IPS-11a (cell line): ENCODE results near the gene CCN5.
"Not testable (repeated sequence)": the region's sequence is repeated elsewhere in the genome, so short reads cannot be mapped to it uniquely, and the experiment has no call there.

Source experiments
- H3K4me3 ChIP-seq: one replicate; pipeline ENCODE4 v1.5.1; 2013; ENCODE audit warnings: low read depth, low read length, control low read depth

The CCN5 gene

DNA sequence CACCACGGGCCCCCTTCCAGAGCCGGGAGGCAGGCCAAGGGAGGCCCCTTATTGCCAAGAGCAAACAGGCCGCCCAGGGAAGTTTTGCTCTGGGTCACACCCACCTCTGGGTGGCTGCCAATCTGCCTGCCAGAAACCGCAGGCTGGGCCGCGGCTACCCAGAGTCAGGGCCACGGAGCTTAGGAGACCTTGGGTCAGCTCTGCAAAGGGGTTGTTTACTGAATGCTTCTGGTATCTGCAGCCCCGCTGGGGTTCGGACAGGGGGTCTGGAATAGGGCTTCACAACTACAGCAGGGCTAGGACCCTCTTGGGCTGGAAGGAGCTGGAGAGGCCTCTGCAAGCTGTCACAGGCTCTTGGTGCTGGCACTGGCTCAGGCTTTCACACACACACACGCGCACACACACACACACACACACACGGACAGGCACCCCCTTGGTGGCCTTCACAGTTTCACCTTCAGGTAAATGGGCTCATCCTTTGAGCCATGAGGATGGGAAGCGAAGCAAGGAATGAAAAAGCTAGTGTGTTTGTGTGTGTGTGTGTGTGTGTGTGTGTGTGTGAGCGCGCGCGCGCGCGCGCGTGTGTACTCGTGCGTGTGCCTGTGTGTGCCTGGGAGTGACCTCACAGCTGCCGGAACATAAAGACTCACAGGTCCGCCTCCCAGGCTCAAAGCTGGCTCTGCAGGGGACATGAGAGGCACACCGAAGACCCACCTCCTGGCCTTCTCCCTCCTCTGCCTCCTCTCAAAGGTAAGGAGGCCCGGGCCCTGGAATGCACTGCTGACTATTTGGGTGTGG is at the start of gene CCN5:
Gene CCN5 (plus strand): TSS at position 669 of the 798 bp plus-strand sequence. CDS start 22 bp downstream, at position 691.
- no peak within 1 kb of the TSS for H3K4me3 ChIP-seq

DNA sequence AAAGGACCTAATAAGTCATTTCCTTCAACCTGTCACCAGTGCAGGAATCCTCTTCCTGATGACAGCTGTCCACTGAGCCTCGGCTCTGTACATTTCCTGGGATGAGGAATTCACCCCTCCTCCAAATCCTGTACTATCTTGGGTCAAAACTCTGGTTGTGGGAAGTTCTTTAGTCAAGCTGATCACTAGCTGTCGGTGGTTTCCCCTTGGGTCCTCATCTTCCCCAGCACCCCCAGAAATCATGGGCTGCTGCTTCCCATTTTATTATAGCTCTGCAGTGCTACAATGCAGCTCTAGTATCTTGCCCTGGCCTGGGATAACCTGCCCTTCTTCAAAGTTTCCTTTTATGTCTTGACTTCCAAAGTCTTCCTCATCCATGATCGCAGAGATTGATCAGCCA is 49.1 kb upstream of the CCN5 start:
- no peak overlapping the region for H3K4me3 ChIP-seq

- H3K4me3 ChIP-seq, result not testable (repeated sequence)
These were observed 44.3 kb upstream of the CCN5 start for GRCh38 chr20:44670851-44671250.

DNA sequence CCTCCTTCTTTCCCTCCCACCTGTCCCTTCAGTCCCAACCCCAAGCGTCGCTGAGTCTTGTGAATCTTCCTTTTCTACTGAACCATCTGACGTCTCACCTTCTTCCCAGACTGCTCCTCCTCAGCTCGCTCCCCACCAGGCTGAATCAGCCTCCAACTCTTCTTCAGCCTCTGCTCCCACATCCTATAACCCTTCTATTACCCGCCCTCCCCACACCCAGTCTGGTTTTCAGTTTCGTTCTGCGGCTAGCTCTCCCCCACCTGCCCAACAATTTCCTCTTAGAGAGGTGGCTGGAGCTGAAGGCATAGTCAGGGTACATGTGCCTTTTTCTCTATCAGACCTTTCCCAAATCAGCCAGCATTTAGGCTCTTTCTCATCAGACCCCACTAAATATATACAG is 43.6 kb upstream of the CCN5 start:
- not testable (repeated sequence) for H3K4me3 ChIP-seq

DNA sequence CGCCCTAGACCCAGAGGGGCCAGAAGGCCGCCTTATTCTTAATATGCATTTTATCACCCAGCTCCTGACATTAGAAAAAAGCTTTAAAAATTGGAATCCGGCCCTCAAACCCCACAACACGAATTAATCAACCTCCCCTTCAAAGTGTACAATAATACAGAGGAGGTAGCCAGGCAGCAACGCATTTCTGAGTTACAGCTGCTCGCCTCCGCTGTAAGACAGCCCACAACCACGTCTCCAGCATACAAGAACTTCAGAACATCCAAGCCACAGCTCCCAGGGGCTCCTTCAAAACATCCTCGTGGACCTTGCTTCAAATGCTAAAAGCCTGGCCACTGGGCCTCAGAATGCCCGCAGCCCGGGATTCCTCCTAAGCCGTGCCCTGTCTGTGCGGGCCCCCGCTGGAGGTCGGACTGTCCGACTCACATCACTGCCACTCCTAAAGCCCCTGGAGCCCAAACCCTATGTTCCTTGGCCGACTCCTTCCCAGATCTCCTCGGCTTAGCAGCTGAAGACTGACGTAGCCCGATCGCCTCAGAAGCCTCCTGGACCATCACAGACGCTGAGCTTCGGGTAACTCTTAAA is 42.8 kb upstream of the CCN5 start:
- not testable (repeated sequence) for H3K4me3 ChIP-seq

GRCh38 chr20:44678242-44678641 is 36.9 kb upstream of the CCN5 start:
- no peak overlapping the region for H3K4me3 ChIP-seq

- H3K4me3 ChIP-seq, result no peak overlapping the region
These were observed 36.1 kb upstream of the CCN5 start for GRCh38 chr20:44678990-44679611.

DNA sequence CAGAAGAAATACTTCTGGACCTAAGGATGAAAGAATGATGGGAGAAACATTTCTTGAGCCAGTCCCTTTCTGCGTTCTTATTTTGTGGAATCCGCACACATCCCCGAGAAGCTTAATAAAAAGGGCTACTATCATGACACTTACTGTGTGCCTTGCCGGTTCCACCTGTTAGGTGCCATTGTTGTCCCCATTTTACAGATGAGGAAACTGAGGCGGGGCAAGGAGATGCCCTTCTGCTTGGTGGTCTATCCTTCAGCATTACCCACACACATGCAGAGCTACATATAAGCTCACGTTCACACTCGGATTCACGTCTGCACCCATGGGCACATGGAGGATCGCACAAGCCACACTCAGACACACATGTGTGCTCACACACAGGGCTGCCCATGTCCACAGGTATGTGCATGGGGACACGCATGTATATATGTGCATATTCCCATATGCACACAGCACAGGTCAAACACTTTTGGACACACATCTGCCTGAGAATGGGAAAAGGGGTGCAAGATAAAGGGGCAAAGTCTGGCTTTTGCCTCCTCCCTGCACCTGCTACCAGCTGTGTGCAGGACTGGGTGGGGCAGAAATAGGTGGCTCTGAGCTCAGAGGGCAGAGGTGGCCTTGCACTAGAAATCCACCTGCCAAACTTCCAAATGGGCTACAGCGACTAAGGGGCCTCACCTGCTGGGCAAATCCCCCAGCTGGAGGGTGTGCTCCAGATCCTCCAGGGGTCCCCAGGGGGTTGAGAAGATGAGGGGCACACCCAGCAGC is 33.2 kb upstream of the CCN5 start:
- no peak overlapping the region for H3K4me3 ChIP-seq

DNA sequence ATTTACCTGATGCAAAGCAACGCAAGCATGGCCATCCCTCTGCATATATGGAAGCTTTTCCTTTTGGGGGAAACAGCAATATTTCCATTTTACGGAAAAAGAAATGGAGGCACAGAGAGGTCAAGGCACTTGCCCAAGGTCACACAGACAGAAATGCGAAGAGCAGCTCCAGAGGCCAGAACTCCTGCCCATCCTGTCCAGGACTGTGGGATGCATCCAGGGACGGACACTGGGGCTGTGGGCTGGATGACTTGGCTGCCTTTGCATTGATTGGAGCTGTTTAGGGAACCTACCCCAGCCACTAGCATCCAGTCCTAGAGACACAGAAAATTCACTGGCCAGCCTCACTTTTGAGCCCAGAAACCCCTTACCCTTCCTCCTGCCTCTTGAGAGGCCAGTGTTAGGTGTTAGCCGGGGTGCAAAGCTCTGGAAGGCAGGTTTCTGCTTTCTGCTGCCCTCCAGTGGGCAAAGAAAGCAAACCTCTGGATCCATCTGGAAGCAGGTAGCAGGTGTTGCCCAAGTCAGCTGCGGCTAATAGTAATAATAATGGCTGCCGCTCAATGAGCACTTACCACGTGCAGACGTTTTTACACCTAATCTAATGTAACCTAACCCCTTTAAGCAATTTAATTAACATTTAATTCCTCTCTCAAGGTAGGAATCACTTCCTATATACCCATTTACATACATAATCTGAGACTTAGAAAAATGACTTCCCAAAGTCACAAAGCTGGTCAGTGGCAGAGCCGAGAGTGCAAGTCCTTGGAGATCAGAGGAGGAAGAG is 31.7 kb upstream of the CCN5 start:
- H3K4me3 ChIP-seq, result no peak overlapping the region

DNA sequence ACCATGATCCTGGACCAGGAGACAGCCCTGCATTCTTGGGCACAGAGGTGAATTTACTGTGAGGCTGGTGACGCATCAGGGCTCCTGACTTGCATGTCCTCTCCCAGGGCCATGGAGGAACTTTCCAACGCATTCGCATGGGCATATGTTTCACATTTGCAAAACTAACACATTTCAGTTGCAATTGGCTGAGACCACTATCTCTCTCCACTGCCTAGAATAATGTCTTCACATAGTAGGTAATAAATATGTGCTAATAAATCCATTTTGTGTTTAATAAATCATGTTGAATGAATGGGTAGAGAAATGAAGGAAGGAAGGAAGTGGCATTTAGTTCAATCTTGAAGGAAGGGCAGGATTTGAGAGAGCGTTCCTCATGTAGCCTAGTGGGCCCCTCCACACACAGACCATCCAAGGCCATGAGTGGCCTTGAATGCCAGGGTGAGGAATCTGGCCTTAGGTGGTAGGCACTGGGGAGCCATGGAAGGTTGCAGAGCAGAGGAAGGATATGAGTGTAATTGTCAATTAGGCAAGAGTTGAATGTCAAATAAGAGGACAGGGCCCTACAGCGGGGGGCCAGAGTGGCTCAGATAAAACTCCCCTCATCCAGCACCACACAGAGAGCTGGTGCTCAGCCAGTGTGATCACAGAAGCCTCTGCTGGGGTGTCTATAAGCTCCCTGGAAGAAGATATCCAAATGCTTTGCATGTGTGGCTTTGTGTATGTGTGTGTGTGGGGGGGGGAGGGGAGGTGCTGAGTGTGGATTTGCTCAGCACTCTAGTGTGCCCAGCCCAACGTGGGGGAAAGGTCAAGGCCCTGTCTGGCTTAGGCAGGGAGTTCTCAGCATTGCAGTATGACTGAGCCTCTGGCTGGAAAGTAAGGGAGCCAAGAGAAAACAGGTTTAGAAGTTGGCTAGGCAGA is 30.9 kb upstream of the CCN5 start:
- H3K4me3 ChIP-seq, result no peak overlapping the region

- no peak overlapping the region for H3K4me3 ChIP-seq
These were observed 28.2 kb upstream of the CCN5 start for GRCh38 chr20:44686934-44687333.

- no peak overlapping the region for H3K4me3 ChIP-seq
These were observed 27.0 kb upstream of the CCN5 start for GRCh38 chr20:44688053-44688625.

DNA sequence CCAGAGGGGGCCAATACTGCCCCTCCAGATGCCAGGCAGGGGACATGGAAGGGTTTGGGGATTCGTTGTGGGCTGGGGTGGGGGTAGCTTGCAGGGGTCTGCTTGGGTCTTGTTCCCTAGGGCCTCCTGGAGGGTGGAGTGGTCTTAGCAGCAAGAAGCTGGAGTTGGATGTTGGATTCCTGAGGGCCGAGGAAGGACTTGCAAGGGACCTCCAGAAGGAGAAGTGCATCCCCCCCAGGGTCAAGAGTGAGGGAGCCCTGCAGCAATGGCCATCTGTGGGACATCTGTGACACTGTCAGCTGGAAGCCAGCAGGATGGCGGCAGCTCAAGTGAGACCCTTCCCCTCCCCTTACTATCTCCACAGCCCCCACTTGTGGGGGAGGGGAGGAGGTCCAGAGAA is 25.4 kb upstream of the CCN5 start:
- H3K4me3 ChIP-seq, result no peak overlapping the region

DNA sequence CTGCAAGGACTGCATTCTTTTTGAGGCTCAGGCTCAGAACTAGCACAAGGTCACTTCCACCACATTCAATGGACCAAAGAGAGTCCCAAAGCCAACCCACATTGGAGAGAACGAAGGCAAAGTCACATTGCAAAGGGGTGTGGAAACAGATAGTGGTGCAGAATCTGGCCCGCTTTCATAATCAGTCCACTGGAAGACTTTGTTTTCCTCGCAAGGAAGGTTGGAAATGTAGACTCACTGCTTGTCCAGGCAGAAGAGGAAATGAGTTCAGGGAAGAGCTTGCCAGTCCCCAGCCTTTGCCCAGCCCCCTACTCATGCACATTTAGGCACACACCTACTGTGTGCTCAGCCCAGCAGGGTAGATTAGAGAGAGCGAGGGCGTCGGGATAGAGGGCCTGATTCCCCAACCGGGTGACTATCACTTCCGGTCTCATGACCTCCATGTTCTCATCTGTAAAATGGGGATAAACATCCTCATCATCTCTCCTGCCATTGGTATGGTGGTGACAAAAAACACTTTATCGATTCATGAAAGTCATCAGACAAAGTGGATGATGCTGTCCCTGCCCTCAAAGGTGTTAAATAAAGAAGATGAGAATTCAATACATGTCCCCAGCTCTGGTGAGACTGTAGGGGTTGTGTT is 24.3 kb upstream of the CCN5 start:
- no peak overlapping the region for H3K4me3 ChIP-seq

GRCh38 chr20:44691424-44692423 is 23.4 kb upstream of the CCN5 start:
- H3K4me3 ChIP-seq, result no peak overlapping the region

- no peak overlapping the region for H3K4me3 ChIP-seq
These were observed 22.2 kb upstream of the CCN5 start for GRCh38 chr20:44692932-44693480.

DNA sequence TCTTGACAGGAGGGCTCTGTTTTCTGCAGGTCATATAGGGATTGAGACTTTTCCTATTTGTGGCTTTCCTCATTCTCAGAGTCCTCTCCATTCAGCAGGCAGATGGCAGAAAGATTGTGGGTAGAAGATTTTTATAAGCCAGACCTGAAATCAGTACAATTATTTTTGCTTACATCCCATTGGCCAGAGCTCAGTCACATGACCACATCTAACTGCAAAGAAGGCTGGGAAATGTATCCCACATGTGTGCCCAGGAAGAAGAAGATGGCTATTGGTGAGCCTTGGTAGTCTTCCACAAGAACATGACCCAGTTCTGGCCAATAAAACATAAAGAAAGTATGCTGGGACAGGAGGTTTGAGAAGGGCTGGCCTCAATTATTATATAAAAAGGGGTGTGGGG is 21.5 kb upstream of the CCN5 start:
- no peak overlapping the region for H3K4me3 ChIP-seq
